ENCODE results near the gene OR2A14. TPM values are rescaled to one million over a fixed set of nuclear protein-coding genes. Genes with fewer than 3 reads are reported as not detected.

OR2A14 gene
- total and polyA plus RNA-seq, 2 of the 4 experiments (the other 2 are of a cell fraction) = not detected

- Histone ChIP-seq H3K4ac (ENCODE audit: low read depth, low read length) (no peak overlapping the region), H3K27ac (ENCODE audit: insufficient read depth, low read length) (no peak overlapping the region), H4K91ac (ENCODE audit: insufficient read depth, low read depth, low read length) (no peak overlapping the region), H2BK120ac (ENCODE audit: low read depth, low read length) (no peak overlapping the region), H3K9me1 (ENCODE audit: insufficient read depth, low read length) (no peaks in the 10 kb centered on the region), H2BK20ac (ENCODE audit: low read depth, low read length) (no peak overlapping the region), H3K36me3 (ENCODE audit: control insufficient read depth, insufficient read depth, low read length) (no peaks in the 10 kb centered on the region), H2AK5ac (ENCODE audit: low read depth, low read length) (no peak overlapping the region), H3K79me1 (ENCODE audit: low read depth in 1 of 2, low read length in 2 of 2) (no peaks in the 10 kb centered on the region), H2BK15ac (ENCODE audit: low read depth, low read length) (no peak overlapping the region), H3K27me3 (ENCODE audit: control insufficient read depth, insufficient read depth, low read length) (no peaks in the 10 kb centered on the region), H4K5ac (ENCODE audit: low read depth, low read length) (no peak overlapping the region), H2BK5ac (ENCODE audit: low read depth, low read length, poor library complexity, severe bottlenecking) (no peak overlapping the region), H3K56ac (ENCODE audit: extremely low read depth, insufficient read depth, low read length) (no peak overlapping the region), H3K14ac (replicated peaks; ENCODE audit: low read depth, low read length) (no peak overlapping the region), H3K4me1 (ENCODE audit: control insufficient read depth, insufficient read depth, low read length) (no peaks in the 10 kb centered on the region), H3K4me3 (ENCODE audit: insufficient read depth, low read depth, low read length) (no peak overlapping the region), H3K4me2 (ENCODE audit: low read depth, low read length) (no peak overlapping the region), H3K9ac (ENCODE audit: low read depth, low read length) (no peak overlapping the region), H3K9me3 (ENCODE audit: control insufficient read depth, insufficient read depth, low read length) (no peaks in the 10 kb centered on the region), H2AFZ (replicated peaks; ENCODE audit: low read length, poor library complexity) (no peak overlapping the region), H4K20me1 (ENCODE audit: insufficient read depth, low read length) (no peaks in the 10 kb centered on the region), H3K23ac (ENCODE audit: low read depth, low read length) (no peak overlapping the region), H2AK9ac (replicated peaks; ENCODE audit: low read depth, low read length, poor library complexity) (no peak overlapping the region), H4K8ac (ENCODE audit: low read depth in 2 of 2, low read length in 2 of 2) (no peak overlapping the region), H3K18ac (ENCODE audit: low read depth, low read length) (no peak overlapping the region)
- dilution Hi-C loops (cut with HindIII; ENCODE audit: low sequenced_read_pairs, unreplicated experiment) (no loop called here), in situ Hi-C loops (cut with MboI; ENCODE audit: low sequenced_read_pairs) (no loop called here), intact Hi-C loops (cut with micrococcal nuclease) (no loop called here)
- ATAC-seq (ENCODE audit: low read depth) (no peak), DNase-seq (no peak)
- ChIA-PET CTCF (no interaction called here), POLR2A (ENCODE audit: unreplicated experiment) (no interaction called here)
- TF ChIP-seq USF2 (IDR thresholded peaks at IDR 0.05; ENCODE audit: low read depth, low read length) (no peak), MXI1 (IDR thresholded peaks at IDR 0.05; ENCODE audit: borderline replicate concordance, low read depth, low read length) (no peak), NFE2L2 (IDR thresholded peaks at IDR 0.05; ENCODE audit: low read depth, low read length) (no peak), MAZ (IDR thresholded peaks at IDR 0.05; ENCODE audit: borderline replicate concordance, low read depth, low read length) (no peak), BHLHE40 (IDR thresholded peaks at IDR 0.05; ENCODE audit: low read depth, low read length) (no peak), CTCF (conservative IDR thresholded peaks at IDR 0.05; ENCODE audit: low read depth, low read length) (no peak), RAD21 (IDR thresholded peaks at IDR 0.05; ENCODE audit: low read length) (no peak), RCOR1 (IDR thresholded peaks at IDR 0.05; ENCODE audit: insufficient replicate concordance, low read length) (no peak), FOS (IDR thresholded peaks at IDR 0.05; ENCODE audit: low read depth, low read length) (no peak), RFX5 (IDR thresholded peaks at IDR 0.05; ENCODE audit: low read depth, low read length) (no peak), MAFK (IDR thresholded peaks at IDR 0.05; ENCODE audit: low read depth, low read length) (no peak), ELK1 (IDR thresholded peaks at IDR 0.05; ENCODE audit: borderline replicate concordance, low read depth, low read length) (no peak), CEBPB (IDR thresholded peaks at IDR 0.05; ENCODE audit: low read depth, low read length) (no peak), POLR2A (IDR thresholded peaks at IDR 0.05; ENCODE audit: low read depth, low read length) (no peak)
- no TSS peak for BruUV-seq (replicated peaks)
- WGBS, 2 experiments (ENCODE audit: extremely low coverage in 2 of 2, insufficient read length in 1 of 2) = 20% methylated on average over 1 of the region's 8 CpGs; no CpG with 5 or more reads in 1 of the 2 experiments
Observed at GRCh38 chr7:144118341-144118740, 4.6 kb upstream of the OR2A14 start.
